ENCODE results near the gene PTAFR.

DNA sequence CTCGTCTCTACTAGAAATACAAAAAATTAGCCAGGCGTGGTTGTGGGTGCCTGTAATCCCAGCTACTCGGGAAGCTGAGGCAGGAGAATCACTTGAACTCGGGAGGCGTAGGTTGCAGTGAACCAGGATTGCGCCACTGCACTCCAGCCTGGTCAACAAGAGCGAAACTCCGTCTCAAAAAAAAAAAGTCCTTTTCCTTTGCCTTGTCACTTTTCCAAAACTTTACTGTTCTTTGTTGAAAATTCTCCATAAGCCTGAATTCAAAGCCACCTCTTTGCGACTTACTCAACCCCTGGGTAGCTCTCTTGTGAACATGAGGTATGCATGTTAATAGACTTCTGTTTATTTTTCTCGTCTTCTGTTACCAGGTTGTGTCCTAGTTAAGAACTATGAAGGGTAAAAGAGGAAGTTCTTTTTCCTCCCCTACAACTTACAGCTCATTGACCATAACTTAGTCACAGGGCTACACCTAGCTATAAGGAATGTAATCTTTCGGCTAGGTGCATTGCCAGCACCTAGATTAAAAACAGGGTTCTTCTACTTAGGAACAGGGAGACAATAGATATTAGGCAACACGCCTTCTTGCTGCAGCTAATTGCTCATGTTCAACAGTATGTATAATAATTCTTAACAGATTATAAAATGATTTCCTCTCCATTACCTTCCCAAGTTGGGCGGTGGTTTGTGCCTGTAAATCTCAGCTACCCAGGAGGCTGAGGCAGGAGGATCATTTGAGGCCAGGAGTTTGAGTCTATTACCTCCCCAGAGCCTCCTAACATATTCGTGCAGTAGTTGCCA lies 40.9 kb downstream of the PTAFR start:
- TF ChIP-seq, protein P1, sequence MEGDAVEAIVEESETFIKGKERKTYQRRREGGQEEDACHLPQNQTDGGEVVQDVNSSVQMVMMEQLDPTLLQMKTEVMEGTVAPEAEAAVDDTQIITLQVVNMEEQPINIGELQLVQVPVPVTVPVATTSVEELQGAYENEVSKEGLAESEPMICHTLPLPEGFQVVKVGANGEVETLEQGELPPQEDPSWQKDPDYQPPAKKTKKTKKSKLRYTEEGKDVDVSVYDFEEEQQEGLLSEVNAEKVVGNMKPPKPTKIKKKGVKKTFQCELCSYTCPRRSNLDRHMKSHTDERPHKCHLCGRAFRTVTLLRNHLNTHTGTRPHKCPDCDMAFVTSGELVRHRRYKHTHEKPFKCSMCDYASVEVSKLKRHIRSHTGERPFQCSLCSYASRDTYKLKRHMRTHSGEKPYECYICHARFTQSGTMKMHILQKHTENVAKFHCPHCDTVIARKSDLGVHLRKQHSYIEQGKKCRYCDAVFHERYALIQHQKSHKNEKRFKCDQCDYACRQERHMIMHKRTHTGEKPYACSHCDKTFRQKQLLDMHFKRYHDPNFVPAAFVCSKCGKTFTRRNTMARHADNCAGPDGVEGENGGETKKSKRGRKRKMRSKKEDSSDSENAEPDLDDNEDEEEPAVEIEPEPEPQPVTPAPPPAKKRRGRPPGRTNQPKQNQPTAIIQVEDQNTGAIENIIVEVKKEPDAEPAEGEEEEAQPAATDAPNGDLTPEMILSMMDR (IDR thresholded peaks at IDR 0.05): no peak
- TF ChIP-seq POLR2A (IDR thresholded peaks at IDR 0.05): no peak

All from body of pancreas (tissue), 4 donors.